ENCODE measurements around the gene TPSAB1. TPM values are rescaled to one million over a fixed set of nuclear protein-coding genes. Genes with fewer than 3 reads are reported as not detected.

The TPSAB1 gene
- total RNA-seq, 1 experiment from 2014 or later, result not detected

- Mint-ChIP-seq H3K4me3 (ENCODE audit: low read depth, unreplicated experiment) (no peak overlapping the region), H3K9me3 (ENCODE audit: low read depth, unreplicated experiment) (no peaks in the 10 kb centered on the region), H3K36me3 (ENCODE audit: insufficient read depth, unreplicated experiment) (no peaks in the 10 kb centered on the region), H3K27ac (ENCODE audit: unreplicated experiment) (no peak overlapping the region), H3K4me1 (ENCODE audit: low read depth, unreplicated experiment) (peaks cover 8% of the 10 kb centered on the region), H3K27me3 (ENCODE audit: unreplicated experiment) (peaks cover 85% of the 10 kb centered on the region)
- CTCF ChIA-PET, result interaction anchor here (0.6 kb wide), 1 partner anchor 617 kb away, joined by 6 read pairs; no protein-coding TSS in a partner anchor
- no peak for TF ChIP-seq CTCF (IDR thresholded peaks at IDR 0.05; ENCODE audit: unreplicated experiment)
- no peak for DNase-seq
- intact Hi-C loops (cut with micrococcal nuclease; ENCODE audit: unreplicated experiment), result no loop called here
- BruUV-seq (replicated peaks), result no TSS peak
These were observed 23.7 kb upstream of the TPSAB1 start for GRCh38 chr16:1216681-1217400.

DNA sequence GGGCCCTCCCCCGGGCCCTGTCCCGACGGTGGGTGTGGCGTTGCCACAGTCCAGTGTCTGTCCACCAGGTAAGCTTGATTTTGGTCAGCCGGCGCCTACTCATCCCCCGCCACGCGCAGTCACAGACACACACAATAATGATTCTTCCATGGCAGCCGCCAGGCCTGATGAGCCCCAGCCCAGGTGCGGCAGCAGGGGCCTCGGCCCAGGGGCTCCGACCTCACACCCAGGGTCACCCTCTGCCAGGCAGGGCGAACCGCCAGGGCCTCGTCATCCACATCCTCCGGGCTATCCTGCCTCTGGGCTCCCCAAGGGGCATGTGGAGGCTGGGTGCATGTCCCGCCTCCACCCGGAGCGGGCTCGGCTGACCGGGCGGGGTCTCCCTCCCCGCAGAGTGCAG, 23.0 kb upstream of the TPSAB1 start:
- Mint-ChIP-seq H3K27me3 (ENCODE audit: unreplicated experiment) (peaks cover 91% of the 10 kb centered on the region), H3K4me3 (ENCODE audit: low read depth, unreplicated experiment) (no peak overlapping the region), H3K36me3 (ENCODE audit: insufficient read depth, unreplicated experiment) (no peaks in the 10 kb centered on the region), H3K27ac (ENCODE audit: unreplicated experiment) (no peak overlapping the region), H3K9me3 (ENCODE audit: low read depth, unreplicated experiment) (no peaks in the 10 kb centered on the region), H3K4me1 (ENCODE audit: low read depth, unreplicated experiment) (peaks cover 10% of the 10 kb centered on the region)
- no peak for DNase-seq
- CTCF ChIA-PET, result no interaction called here
- TF ChIP-seq CTCF (IDR thresholded peaks at IDR 0.05; ENCODE audit: unreplicated experiment), result no peak
- no TSS peak for BruUV-seq (replicated peaks)
- intact Hi-C loops (cut with micrococcal nuclease; ENCODE audit: unreplicated experiment), result no loop called here

GRCh38 chr16:1218061-1218929, 22.2 kb upstream of the TPSAB1 start:
- DNase-seq, result no peak
- Mint-ChIP-seq H3K36me3 (ENCODE audit: insufficient read depth, unreplicated experiment) (no peaks in the 10 kb centered on the region), H3K27ac (ENCODE audit: unreplicated experiment) (no peak overlapping the region), H3K9me3 (ENCODE audit: low read depth, unreplicated experiment) (no peaks in the 10 kb centered on the region), H3K4me3 (ENCODE audit: low read depth, unreplicated experiment) (no peak overlapping the region), H3K27me3 (ENCODE audit: unreplicated experiment) (peaks cover 96% of the 10 kb centered on the region), H3K4me1 (ENCODE audit: low read depth, unreplicated experiment) (peaks cover 10% of the 10 kb centered on the region)
- TF ChIP-seq CTCF (IDR thresholded peaks at IDR 0.05; ENCODE audit: unreplicated experiment), result no peak
- CTCF ChIA-PET, result interaction anchor here (0.8 kb wide), 1 partner anchor 29 kb away, joined by 3 read pairs; no protein-coding TSS in a partner anchor
- no TSS peak for BruUV-seq (replicated peaks)
- intact Hi-C loops (cut with micrococcal nuclease; ENCODE audit: unreplicated experiment), result no loop called here

DNA sequence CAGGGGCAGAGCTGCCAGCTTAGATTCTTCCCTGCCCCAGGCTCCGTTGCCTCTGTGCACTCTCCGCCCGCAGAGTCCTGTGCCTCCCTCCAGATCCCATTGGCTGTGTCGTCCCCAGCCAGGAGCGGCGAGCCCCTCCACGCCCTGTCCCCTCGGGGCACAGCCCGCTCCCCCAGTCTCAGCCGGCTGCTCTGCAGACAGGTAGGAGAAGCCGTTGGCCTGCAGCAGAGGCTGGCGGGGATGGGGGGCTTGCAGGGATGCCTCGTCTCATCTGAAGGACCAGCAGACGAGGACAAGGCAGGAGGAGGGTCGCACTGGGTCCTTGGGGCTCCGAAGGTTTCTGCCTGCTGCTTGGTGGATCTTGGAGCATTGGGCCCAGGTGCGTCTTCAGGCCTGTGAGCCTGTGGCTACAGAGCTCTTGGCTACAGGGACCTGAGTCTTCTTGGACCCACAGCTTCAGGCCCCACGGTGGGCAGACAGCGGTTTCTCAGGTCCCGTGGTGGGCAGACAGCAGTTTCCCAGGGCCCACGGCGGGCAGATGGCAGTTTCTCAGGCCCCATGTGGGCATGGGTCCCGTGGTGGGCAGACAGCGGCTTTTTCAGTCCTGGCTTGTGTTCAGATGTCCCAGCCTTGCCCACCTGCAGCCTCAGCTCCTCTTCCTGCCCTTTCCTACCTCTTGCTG, 21.4 kb upstream of the TPSAB1 start:
- H3K4me3 Mint-ChIP-seq (ENCODE audit: low read depth, unreplicated experiment), result no peak overlapping the region
- no TSS peak for BruUV-seq (replicated peaks)
- TF ChIP-seq CTCF (IDR thresholded peaks at IDR 0.05; ENCODE audit: unreplicated experiment), result no peak
- H3K27ac Mint-ChIP-seq (ENCODE audit: unreplicated experiment), result no peak overlapping the region
- H3K27me3 Mint-ChIP-seq (ENCODE audit: unreplicated experiment), result peaks cover 96% of the 10 kb centered on the region
- no peaks in the 10 kb centered on the region for H3K9me3 Mint-ChIP-seq (ENCODE audit: low read depth, unreplicated experiment)
- H3K4me1 Mint-ChIP-seq (ENCODE audit: low read depth, unreplicated experiment), result peaks cover 10% of the 10 kb centered on the region
- no peak for DNase-seq
- H3K36me3 Mint-ChIP-seq (ENCODE audit: insufficient read depth, unreplicated experiment), result no peaks in the 10 kb centered on the region
- intact Hi-C loops (cut with micrococcal nuclease; ENCODE audit: unreplicated experiment), result no loop called here
- CTCF ChIA-PET, result interaction anchor here (0.6 to 0.8 kb wide), 2 partner anchors 28 to 831 kb away, joined by 3 to 6 read pairs; no protein-coding TSS in a partner anchor

Data from Calu3 (cell line).